Esophagus muscularis mucosa (tissue), 4 donors: ENCODE data around the gene TBC1D2. TPM values are rescaled to one million over a fixed set of nuclear protein-coding genes. Genes with fewer than 3 reads are reported as not detected.

Source experiments
- DNase-seq: peaks from one replicate; pipeline ENCODE4 v3.0.0-alpha.2; 2017; ENCODE audit errors: extremely low spot score
- H3K27ac ChIP-seq, 4 donors: fragments of 200-600 bp; sonication (generic); replicated peaks in 1 of 4; 1 replicate in 3 of 4; 2 replicates in 1 of 4; pipeline ENCODE4 v1.5.1; 2016 to 2019; ENCODE audit warnings: mild to moderate bottlenecking in 1 of 4
- H3K27me3 ChIP-seq, 4 donors: fragments of 200-600 bp; sonication (generic); one replicate each; pipeline versions ENCODE4 v1.5.1 to v1.6.0; 2016 to 2019
- H3K36me3 ChIP-seq, 4 donors: fragments of 200-600 bp; sonication (generic); one replicate each; pipeline ENCODE4 v1.5.1; 2016 to 2019
- H3K4me1 ChIP-seq, 4 donors: fragments of 200-600 bp; sonication (generic); one replicate each; pipeline ENCODE4 v1.5.1; 2016 to 2019
- H3K4me3 ChIP-seq, 4 donors: fragments of 200-600 bp; sonication (generic); 1 replicate in 2 of 4; 2 replicates in 2 of 4; pipeline ENCODE4 v1.5.1; 2016 to 2019; ENCODE audit warnings: mild to moderate bottlenecking in 4 of 4, moderate library complexity in 1 of 4
- H3K9me3 ChIP-seq, 4 donors: fragments of 200-600 bp; sonication (generic); 1 replicate in 3 of 4; 2 replicates in 1 of 4; pipeline ENCODE4 v1.5.1; 2016 to 2019
- CTCF ChIP-seq, 3 experiments: fragments of 200-600 bp in 2 of 3; fragments of 450-650 bp in 1 of 3; sonication (generic) in 2 of 3; IDR thresholded peaks; one replicate each; pipeline ENCODE4 v1.5.1; 2017 to 2019; ENCODE audit warnings: antibody characterized with exemption in 3 of 3, mild to moderate bottlenecking in 2 of 3, moderate library complexity in 1 of 3
- EP300 ChIP-seq: sonication (generic); formaldehyde crosslinking; IDR thresholded peaks from one replicate; pipeline ENCODE4 v1.6.1; 2017; ENCODE audit warnings: antibody characterized with exemption
- POLR2A ChIP-seq: fragments of 450-650 bp; IDR thresholded peaks from one replicate; pipeline ENCODE4 v1.6.1; 2017; ENCODE audit warnings: antibody characterized with exemption, moderate library complexity, mild to moderate bottlenecking, low read depth
- POLR2AphosphoS5 ChIP-seq, 2 donors: sonication (generic); formaldehyde crosslinking; IDR thresholded peaks; one replicate each; pipeline ENCODE4 v1.6.1; 2017; ENCODE audit warnings: antibody characterized with exemption in 2 of 2
- whole genome bisulfite sequencing: methylation state at CpG from one replicate; pipeline ENCODE4 v1.1.5; 2018; 5-methylcytosine and 5-hydroxymethylcytosine counted together
- intact Hi-C: fragments of 100-400 bp; cut with DNase I; formaldehyde crosslinking; loops from one replicate; pipeline ENCODE4 v1.15.1; 2023
- total RNA-seq, 4 donors: library from RNA; depleted of rRNA; stranded (reverse); fragments of >200 nt; gene quantifications; one replicate each; pipeline versions ENCODE4 v1.1.0 to v1.2.1, GENCODE V29; 2016

Gene TBC1D2
- total RNA-seq, 4 donors from 2014 or later = 5.0 to 12.4 (median 7.3) TPM

GRCh38 chr9:98191181-98191608 lies 64.3 kb downstream of the TBC1D2 start:
- TF ChIP-seq POLR2AphosphoS5 (IDR thresholded peaks at IDR 0.05) (no peak), EP300 (no peak), POLR2A (no peak), CTCF (IDR thresholded peaks at IDR 0.05) (no peak)
- Histone ChIP-seq H3K4me1 (peaks cover 10 to 22% (median 16%) of the 10 kb centered on the region in 4 donors), H3K9me3 (no peaks in the 10 kb centered on the region), H3K4me3 (peak overlapping the region in 3 of 4 donors; percentile 73 to 78 (median 76)), H3K36me3 (no peaks in the 10 kb centered on the region), H3K27ac (no peak overlapping the region), H3K27me3 (peaks cover 0 to 8% (median 0%) of the 10 kb centered on the region in 4 donors)
- no peak for DNase-seq
- intact Hi-C loops = no loop called here
- WGBS = 71% methylated on average over 5 of the region's 5 CpGs

- intact Hi-C loops = no loop called here
- Histone ChIP-seq H3K4me3 (no peak overlapping the region), H3K36me3 (no peaks in the 10 kb centered on the region), H3K27me3 (peaks cover 0 to 8% (median 0%) of the 10 kb centered on the region in 4 donors), H3K27ac (no peak overlapping the region), H3K4me1 (peaks cover 10 to 22% (median 17%) of the 10 kb centered on the region in 4 donors), H3K9me3 (no peaks in the 10 kb centered on the region)
- 84% methylated on average over 5 of the region's 5 CpGs for WGBS
- TF ChIP-seq EP300 = no peak
- DNase-seq = no peak
Measured at GRCh38 chr9:98190757-98191105, 64.7 kb downstream of the TBC1D2 start.

- H3K4me3 ChIP-seq = no peak overlapping the region
- 88% methylated on average over 6 of the region's 6 CpGs for WGBS
- intact Hi-C loops = no loop called here
- H3K9me3 ChIP-seq = no peaks in the 10 kb centered on the region
- TF ChIP-seq POLR2A = no peak
- TF ChIP-seq EP300 = no peak
- TF ChIP-seq CTCF (IDR thresholded peaks at IDR 0.05) = no peak
- H3K27me3 ChIP-seq = peaks cover 0 to 8% (median 0%) of the 10 kb centered on the region in 4 donors
- no peak for DNase-seq
- H3K4me1 ChIP-seq = peaks cover 10 to 22% (median 18%) of the 10 kb centered on the region in 4 donors
- H3K36me3 ChIP-seq = no peaks in the 10 kb centered on the region
- no peak overlapping the region for H3K27ac ChIP-seq
Measured at GRCh38 chr9:98189412-98189811, 66.0 kb downstream of the TBC1D2 start.

GRCh38 chr9:98187926-98188325 lies 67.5 kb downstream of the TBC1D2 start:
- no peak overlapping the region for H3K27ac ChIP-seq
- no peak for DNase-seq
- H3K9me3 ChIP-seq = no peaks in the 10 kb centered on the region
- TF ChIP-seq POLR2AphosphoS5 (IDR thresholded peaks at IDR 0.05) (no peak), POLR2A (no peak), EP300 (no peak), CTCF (IDR thresholded peaks at IDR 0.05) (no peak)
- peaks cover 6 to 17% (median 12%) of the 10 kb centered on the region in 4 donors for H3K4me1 ChIP-seq
- intact Hi-C loops = no loop called here
- H3K4me3 ChIP-seq = no peak overlapping the region
- H3K27me3 ChIP-seq = peaks cover 0 to 8% (median 0%) of the 10 kb centered on the region in 4 donors
- WGBS = 90% methylated on average over 5 of the region's 5 CpGs
- no peaks in the 10 kb centered on the region for H3K36me3 ChIP-seq

GRCh38 chr9:98186236-98186635 lies 69.2 kb downstream of the TBC1D2 start:
- DNase-seq = no peak
- Histone ChIP-seq H3K27me3 (no peaks in the 10 kb centered on the region), H3K4me1 (peaks cover 0 to 4% (median under 1%) of the 10 kb centered on the region in 4 donors), H3K27ac (no peak overlapping the region), H3K9me3 (no peaks in the 10 kb centered on the region), H3K36me3 (no peaks in the 10 kb centered on the region), H3K4me3 (no peak overlapping the region)
- intact Hi-C loops = no loop called here
- no peak for TF ChIP-seq POLR2AphosphoS5 (IDR thresholded peaks at IDR 0.05)
- TF ChIP-seq CTCF (IDR thresholded peaks at IDR 0.05) = no peak
- no peak for TF ChIP-seq POLR2A
- no peak for TF ChIP-seq EP300
- WGBS = 39% methylated on average over 1 of the region's 1 CpG
